MCF 10A (cell line): ENCODE measurements around the gene DYNC2I2. TPM values are rescaled to one million over a fixed set of nuclear protein-coding genes. Genes with fewer than 3 reads are reported as not detected.
"Not testable (repeated sequence)": the region's sequence is repeated elsewhere in the genome, so short reads cannot be mapped to it uniquely, and the experiment has no call there.

ENCODE experiments used
- BruUV-seq: library from RNA; stranded (reverse); fragments of 400-500 nt; replicated peaks from 2 replicates; lab custom pipeline; 2021; lab: Mats Ljungman, UMichigan
- CTCF ChIA-PET: fragments of 300-600 bp; sonication (Branson Sonifier 250); formaldehyde crosslinking; extraction: SDS; loops from one replicate; lab custom pipeline; 2021; ENCODE audit warnings: antibody characterized with exemption, inconsistent platforms; lab: Yijun Ruan, JAX
- POLR2A ChIA-PET: fragments of 300-600, 350-650 bp; sonication (Branson Sonifier 250); formaldehyde crosslinking; extraction: SDS; loops from one replicate; lab custom pipeline; 2020; ENCODE audit warnings: antibody characterized with exemption, inconsistent platforms; lab: Yijun Ruan, JAX
- DNase-seq: peaks from one replicate; pipeline ENCODE4 v3.0.0-alpha.2; 2018; ENCODE audit not compliant: unreplicated experiment
- H3K27ac Mint-ChIP-seq: one replicate; pipeline ENCODE4 v1.8.0; 2022; ENCODE audit warnings: mild to moderate bottlenecking, low read depth, mixed read lengths; ENCODE audit not compliant: unreplicated experiment
- H3K27me3 Mint-ChIP-seq: one replicate; pipeline ENCODE4 v1.8.0; 2022; ENCODE audit warnings: mixed read lengths; ENCODE audit not compliant: insufficient read depth, unreplicated experiment
- H3K36me3 Mint-ChIP-seq: one replicate; pipeline ENCODE4 v1.8.0; 2022; ENCODE audit warnings: mild to moderate bottlenecking, moderate library complexity, mixed read lengths; ENCODE audit not compliant: insufficient read depth, unreplicated experiment
- H3K4me1 Mint-ChIP-seq: one replicate; pipeline ENCODE4 v1.8.0; 2022; ENCODE audit warnings: mixed read lengths; ENCODE audit not compliant: insufficient read depth, unreplicated experiment
- H3K4me3 Mint-ChIP-seq: one replicate; pipeline ENCODE4 v1.8.0; 2022; ENCODE audit warnings: mild to moderate bottlenecking, moderate library complexity, mixed read lengths; ENCODE audit not compliant: unreplicated experiment
- H3K9me3 Mint-ChIP-seq: one replicate; pipeline ENCODE4 v1.8.0; 2022; ENCODE audit warnings: mixed read lengths; ENCODE audit not compliant: unreplicated experiment
- CTCF ChIP-seq: fragments of 200-600 bp; IDR thresholded peaks from one replicate; pipeline ENCODE4 v1.8.0; 2022; ENCODE audit warnings: antibody characterized with exemption, mild to moderate bottlenecking; ENCODE audit not compliant: unreplicated experiment
- intact Hi-C: fragments of 100-400 bp; cut with micrococcal nuclease; formaldehyde crosslinking; loops from 2 replicates; pipeline ENCODE4 v1.14.1; 2022
- total RNA-seq: library from RNA; stranded (reverse); gene quantifications from 2 replicates; pipeline ENCODE4 v1.2.3, GENCODE V29; 2022

Gene DYNC2I2
- total RNA-seq, 1 experiment from 2014 or later = 43.7 TPM

- Mint-ChIP-seq H3K4me3 (no peak overlapping the region), H3K27me3 (no peaks in the 10 kb centered on the region), H3K4me1 (peaks cover under 1% of the 10 kb centered on the region), H3K27ac (no peak overlapping the region), H3K36me3 (peaks cover 24% of the 10 kb centered on the region), H3K9me3 (no peaks in the 10 kb centered on the region)
- no peak for TF ChIP-seq CTCF
- ChIA-PET CTCF (interaction anchor here (0.6 to 0.7 kb wide), 4 partner anchors 8 to 318 kb away, joined by 3 to 4 read pairs (median 4); no protein-coding TSS in a partner anchor), POLR2A (interaction anchor here (0.8 to 1.0 kb wide), 2 partner anchors 10 to 11 kb away, joined by 3 read pairs; partner anchors contain the start of gene SET)
- BruUV-seq = no TSS peak
- intact Hi-C loops = no loop called here
- no peak for DNase-seq
Observed at GRCh38 chr9:128677794-128678193, 21.1 kb upstream of the DYNC2I2 start.

- no peak for TF ChIP-seq CTCF
- H3K9me3 Mint-ChIP-seq = no peaks in the 10 kb centered on the region
- intact Hi-C loops = no loop called here
- POLR2A ChIA-PET = interaction anchor here (1.6 to 4.1 kb wide), 2 partner anchors 9 to 15 kb away, joined by 6 to 20 read pairs; no protein-coding TSS in a partner anchor
- no peak for DNase-seq
- no peak overlapping the region for H3K27ac Mint-ChIP-seq
- H3K4me3 Mint-ChIP-seq = no peak overlapping the region
- peaks cover 16% of the 10 kb centered on the region for H3K36me3 Mint-ChIP-seq
- no peaks in the 10 kb centered on the region for H3K27me3 Mint-ChIP-seq
- CTCF ChIA-PET = interaction anchor here (0.9 to 1.2 kb wide), 3 partner anchors 40 to 313 kb away, joined by 3 to 5 read pairs (median 3); no protein-coding TSS in a partner anchor
- BruUV-seq = no TSS peak
- H3K4me1 Mint-ChIP-seq = no peaks in the 10 kb centered on the region
Observed at GRCh38 chr9:128675382-128675781, 18.7 kb upstream of the DYNC2I2 start.

- no peaks in the 10 kb centered on the region for H3K4me1 Mint-ChIP-seq
- ChIA-PET CTCF (interaction anchor here (0.7 to 1.4 kb wide), 2 partner anchors 34 to 55 kb away, joined by 3 to 5 read pairs; no protein-coding TSS in a partner anchor), POLR2A (interaction anchor here (1.1 to 1.6 kb wide), 3 partner anchors 8 to 14 kb away, joined by 3 to 4 read pairs (median 4); no protein-coding TSS in a partner anchor)
- TF ChIP-seq CTCF = no peak
- H3K27me3 Mint-ChIP-seq = no peaks in the 10 kb centered on the region
- no peak for DNase-seq
- intact Hi-C loops = no loop called here
- no peak overlapping the region for H3K4me3 Mint-ChIP-seq
- no peaks in the 10 kb centered on the region for H3K9me3 Mint-ChIP-seq
- BruUV-seq = no TSS peak
- no peak overlapping the region for H3K27ac Mint-ChIP-seq
- H3K36me3 Mint-ChIP-seq = peaks cover 12% of the 10 kb centered on the region
Observed at GRCh38 chr9:128669786-128670185, 13.1 kb upstream of the DYNC2I2 start.

- H3K9me3 Mint-ChIP-seq, H3K4me1 Mint-ChIP-seq, BruUV-seq, H3K27me3 Mint-ChIP-seq, H3K4me3 Mint-ChIP-seq, intact Hi-C loops, H3K27ac Mint-ChIP-seq: not testable (repeated sequence)
- peak; percentile 46 for DNase-seq
- POLR2A ChIA-PET = interaction anchor here (0.6 to 2.6 kb wide), 2 partner anchors 18 to 198 kb away, joined by 6 to 12 read pairs; no protein-coding TSS in a partner anchor
- CTCF ChIA-PET = interaction anchor here (0.7 kb wide), 1 partner anchor 471 kb away, joined by 3 read pairs; no protein-coding TSS in a partner anchor
- H3K36me3 Mint-ChIP-seq = peaks cover 12% of the 10 kb centered on the region
Observed at GRCh38 chr9:128666481-128666941, 9.9 kb upstream of the DYNC2I2 start.
